Limb (tissue), 2 donors: Measurements from ENCODE around the gene FGF1.

Experiments
- DNase-seq, 2 donors: peaks; one replicate each; pipeline ENCODE4 v3.0.0-alpha.2; 2016; ENCODE audit errors: extremely low spot score in 2 of 2

FGF1 gene

DNA sequence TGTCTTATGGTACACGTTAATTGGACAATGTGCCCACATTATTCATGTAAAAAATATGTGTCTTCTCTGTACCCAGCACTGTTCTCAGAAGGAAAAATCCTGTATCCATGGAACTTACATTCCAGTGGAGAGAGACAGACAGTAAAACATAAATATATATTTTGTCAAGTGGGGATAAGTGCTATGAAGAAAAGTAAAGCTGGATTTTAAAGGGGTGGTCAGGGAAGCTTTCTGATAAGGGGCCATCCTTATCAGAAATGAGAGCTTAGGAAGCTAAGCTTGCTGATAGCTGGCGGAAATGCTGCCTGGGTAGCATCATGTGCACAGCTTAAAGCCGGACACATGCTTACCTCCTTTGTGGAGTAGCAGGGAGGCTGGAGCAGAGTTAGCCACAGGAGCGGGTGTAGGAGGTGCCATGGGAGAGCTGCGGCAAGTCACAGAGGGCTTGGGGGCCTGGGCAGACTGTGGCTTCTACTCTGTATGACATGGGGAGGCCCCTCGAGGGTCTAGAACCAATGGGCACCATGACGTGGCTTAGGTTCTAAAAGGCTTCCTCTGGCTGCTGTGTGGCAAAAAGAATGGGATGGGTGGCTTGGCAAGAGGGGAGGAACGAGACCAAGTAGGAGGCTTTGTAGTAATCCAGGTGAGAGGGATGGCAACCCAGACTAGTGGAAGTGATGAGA is 141.7 kb downstream of the FGF1 start:
- DNase-seq: no peak

DNA sequence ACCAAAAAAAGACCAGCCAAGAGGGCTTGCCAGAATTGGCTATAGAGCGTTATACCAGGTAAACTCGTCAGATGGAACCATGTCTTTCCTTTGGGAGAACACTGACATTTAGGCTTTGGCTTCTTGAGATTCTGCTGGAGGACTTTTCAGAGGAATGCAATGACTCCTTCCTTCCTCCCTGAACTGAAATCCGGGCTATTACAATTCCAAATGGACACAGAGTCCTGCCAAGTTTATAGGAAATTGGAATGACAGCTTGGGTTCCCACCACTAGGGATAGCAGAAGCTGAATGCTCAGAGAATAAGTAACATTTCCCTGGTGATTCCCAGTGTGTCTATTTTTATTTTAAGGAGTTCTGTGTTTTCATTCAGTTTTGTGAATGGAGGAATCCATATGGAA is 143.0 kb downstream of the FGF1 start:
- DNase-seq: peak in 1 of 2 donors; percentile 74
